Fibroblast of mammary gland (primary cell): Measurements from ENCODE around the gene NEURL1.

Experiments used
- DNase-seq: peaks from one replicate; pipeline ENCODE4 v3.0.0-alpha.2; 2010; ENCODE audit warnings: low read depth
- H3K4me3 ChIP-seq: 2 replicates; pipeline ENCODE4 v1.5.1; 2011; ENCODE audit warnings: low read depth, mild to moderate bottlenecking, low read length, moderate library complexity; ENCODE audit not compliant: control insufficient read depth
- TF ChIP-seq, protein P1 (sequence below): conservative IDR thresholded peaks from 2 replicates; pipeline ENCODE4 v1.5.1; 2011; ENCODE audit warnings: low read depth, low read length, inconsistent platforms; ENCODE audit not compliant: control insufficient read depth, insufficient read depth

Gene NEURL1

DNA sequence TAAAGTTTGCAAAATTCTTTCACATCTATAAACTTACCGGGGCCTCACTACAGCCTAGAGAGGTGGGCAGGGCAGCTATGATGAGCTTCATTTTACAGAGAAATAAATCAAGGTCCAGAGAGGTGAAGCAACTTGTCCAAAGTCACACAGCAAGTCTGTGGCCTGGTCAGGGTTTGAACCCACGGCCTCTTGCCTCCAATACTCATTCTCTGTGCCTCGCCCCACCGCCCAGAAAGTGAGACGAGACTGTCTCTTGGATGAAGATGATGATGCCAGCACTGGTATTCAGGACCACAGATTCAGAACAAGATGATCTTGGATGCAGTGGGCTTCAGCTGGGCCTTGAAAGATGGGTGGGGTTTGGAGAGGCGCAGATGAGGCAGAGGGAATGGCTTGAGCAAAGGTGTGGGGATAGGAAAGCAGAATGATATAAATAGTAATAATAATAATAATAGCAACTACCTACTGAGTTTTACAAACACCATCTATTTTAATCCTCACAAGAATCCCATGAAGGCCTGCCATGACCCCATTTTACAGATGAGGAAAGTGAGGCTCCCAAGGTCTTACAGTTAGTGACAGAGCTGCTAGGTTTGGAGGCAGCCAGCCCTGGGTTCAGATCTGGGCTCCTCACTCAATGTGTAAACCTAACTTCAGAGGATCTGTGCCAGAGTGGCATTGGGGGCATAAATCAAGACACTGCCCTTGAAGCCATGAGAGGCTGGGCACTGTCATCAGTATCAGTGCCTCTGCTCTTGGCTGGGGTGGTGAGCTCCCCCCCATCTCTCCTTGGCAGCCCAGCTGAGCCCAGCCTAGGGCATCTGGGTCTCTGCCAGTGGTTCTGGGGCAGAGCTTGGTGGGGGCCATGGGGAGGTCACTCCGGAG lies 70.0 kb downstream of the NEURL1 start:
- DNase-seq = no peak
- TF ChIP-seq, protein P1, sequence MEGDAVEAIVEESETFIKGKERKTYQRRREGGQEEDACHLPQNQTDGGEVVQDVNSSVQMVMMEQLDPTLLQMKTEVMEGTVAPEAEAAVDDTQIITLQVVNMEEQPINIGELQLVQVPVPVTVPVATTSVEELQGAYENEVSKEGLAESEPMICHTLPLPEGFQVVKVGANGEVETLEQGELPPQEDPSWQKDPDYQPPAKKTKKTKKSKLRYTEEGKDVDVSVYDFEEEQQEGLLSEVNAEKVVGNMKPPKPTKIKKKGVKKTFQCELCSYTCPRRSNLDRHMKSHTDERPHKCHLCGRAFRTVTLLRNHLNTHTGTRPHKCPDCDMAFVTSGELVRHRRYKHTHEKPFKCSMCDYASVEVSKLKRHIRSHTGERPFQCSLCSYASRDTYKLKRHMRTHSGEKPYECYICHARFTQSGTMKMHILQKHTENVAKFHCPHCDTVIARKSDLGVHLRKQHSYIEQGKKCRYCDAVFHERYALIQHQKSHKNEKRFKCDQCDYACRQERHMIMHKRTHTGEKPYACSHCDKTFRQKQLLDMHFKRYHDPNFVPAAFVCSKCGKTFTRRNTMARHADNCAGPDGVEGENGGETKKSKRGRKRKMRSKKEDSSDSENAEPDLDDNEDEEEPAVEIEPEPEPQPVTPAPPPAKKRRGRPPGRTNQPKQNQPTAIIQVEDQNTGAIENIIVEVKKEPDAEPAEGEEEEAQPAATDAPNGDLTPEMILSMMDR = no peak

DNA sequence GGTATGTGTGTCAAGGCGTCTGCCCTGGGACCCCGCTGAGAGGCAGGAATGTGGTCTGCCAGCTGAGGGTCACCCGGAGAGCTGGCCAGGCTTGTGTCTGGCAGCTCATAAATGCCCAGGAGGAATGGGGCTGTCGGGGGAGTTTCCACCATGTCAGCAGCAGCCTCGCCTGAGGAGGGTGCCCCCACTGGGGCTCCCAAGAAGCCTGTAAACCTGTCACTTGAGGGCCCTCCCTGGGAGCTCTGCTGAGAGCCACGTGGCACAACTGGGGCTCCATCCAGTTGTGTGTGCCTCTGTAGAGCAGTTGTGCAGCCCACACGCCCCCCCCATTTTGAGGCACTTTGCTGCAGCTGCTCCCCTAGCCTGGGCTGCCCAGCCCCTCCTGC lies 70.6 kb downstream of the NEURL1 start:
- TF ChIP-seq, protein P1 = no peak
- DNase-seq = no peak
- H3K4me3 ChIP-seq = no peak overlapping the region

More for the DNA sequence above, 70.0 kb downstream of the NEURL1 start:
- no peak overlapping the region for H3K4me3 ChIP-seq

DNA sequence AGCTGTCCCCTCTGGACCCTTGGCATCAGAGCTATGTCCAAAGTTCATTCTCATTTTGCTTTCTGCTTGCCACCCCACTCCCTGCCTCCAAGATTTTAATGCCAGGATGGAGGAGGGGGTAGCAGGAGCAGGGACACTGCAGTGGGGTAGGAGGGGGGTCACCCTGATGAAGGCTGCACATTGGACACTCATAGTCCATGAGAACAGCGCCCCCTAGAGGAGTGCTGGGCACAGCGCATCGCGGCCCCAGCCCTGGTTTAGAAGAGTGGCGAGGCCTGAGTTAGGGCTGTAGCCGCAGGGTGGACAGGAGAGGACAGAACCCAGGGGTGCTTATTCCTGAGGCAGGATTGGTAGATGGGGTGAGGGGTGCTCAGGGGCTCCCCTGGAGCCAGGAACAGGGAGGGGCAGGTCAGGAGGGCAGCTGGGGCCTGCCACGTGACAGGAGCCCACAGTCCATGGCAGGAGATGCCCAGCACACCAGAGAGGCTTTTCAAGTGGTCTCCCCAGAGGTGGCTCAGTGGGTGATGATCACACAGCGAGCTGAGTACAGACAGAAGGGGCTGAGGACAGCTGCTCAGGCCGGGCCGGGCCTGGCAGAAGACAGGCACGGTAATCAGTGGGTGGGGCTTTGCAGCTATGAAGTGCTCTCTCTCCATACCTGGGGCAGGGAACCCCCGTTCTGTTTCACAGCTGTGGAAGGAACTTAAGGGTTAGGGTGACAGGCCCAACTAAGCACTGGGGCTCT lies 71.4 kb downstream of the NEURL1 start:
- H3K4me3 ChIP-seq = no peak overlapping the region
- TF ChIP-seq, protein P1 = peak; percentile 63
- peak; percentile 17 for DNase-seq

DNA sequence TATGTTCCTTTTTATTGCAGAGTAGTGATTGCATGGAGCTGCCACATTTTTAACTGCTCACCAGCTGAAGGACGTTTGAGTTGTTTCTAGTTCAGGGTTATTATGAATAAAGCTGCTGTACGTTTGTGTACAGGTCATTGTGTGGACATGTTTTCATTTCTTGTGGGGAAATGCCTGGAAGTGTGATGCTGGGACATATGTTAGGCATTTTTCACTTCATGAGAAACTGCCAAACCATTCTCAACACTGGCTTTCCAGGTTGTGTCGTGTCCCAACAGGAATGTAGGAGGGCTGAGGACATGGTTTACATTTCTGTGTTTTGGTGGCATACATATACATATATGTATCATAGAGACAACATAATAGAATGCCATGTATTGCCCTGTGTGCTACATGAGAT lies 73.0 kb downstream of the NEURL1 start:
- TF ChIP-seq, protein P1 = no peak
- DNase-seq = no peak
- H3K4me3 ChIP-seq = no peak overlapping the region

DNA sequence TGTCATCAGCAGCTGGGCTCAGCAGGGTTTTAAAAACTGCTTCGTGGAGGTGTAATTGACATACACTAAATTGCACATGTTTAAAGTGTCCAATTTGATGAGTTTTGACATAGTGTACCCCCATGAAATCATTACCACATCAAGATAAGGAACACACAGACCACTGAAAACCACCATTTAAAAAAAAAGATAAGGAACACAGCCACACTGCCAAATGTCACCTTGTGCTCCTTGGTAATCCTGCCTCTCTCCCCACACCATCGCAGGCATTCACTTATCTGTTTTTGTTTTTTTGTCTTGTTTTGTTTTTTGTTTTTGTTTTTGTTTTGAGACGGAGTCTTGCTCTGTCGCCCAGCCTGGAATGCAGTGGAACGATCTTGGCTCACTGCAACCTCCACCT lies 75.0 kb downstream of the NEURL1 start:
- no peak for DNase-seq
- TF ChIP-seq, protein P1 = no peak
- no peak overlapping the region for H3K4me3 ChIP-seq

DNA sequence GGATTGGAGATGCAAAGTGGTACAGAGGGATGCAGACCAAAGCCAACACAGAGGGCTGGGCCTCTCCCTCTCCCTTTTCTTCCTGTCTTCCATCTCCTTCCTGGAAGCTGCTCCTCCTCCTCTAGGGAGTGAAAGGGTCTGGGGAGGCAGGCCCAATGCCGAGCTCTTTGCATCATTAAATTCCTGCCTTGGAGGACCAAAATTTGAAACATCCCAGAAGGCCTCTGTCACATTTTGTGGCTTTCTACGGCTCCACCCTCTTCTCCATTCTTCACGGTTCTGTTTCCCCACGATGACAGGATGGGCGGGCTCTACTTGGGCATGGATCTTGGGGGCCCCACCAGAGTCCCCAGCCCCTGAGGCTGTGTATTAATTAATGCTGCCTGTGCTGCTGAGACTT lies 76.4 kb downstream of the NEURL1 start:
- H3K4me3 ChIP-seq = no peak overlapping the region
- TF ChIP-seq, protein P1 = no peak
- DNase-seq = no peak
